GM10847 (cell line): ENCODE measurements around the gene UGGT2.

Experiments
- POLR2A ChIP-seq: IDR thresholded peaks from 2 replicates; pipeline ENCODE4 v1.6.1; 2011; ENCODE audit not compliant: insufficient read length; ENCODE audit errors: extremely low read depth

The UGGT2 gene

DNA sequence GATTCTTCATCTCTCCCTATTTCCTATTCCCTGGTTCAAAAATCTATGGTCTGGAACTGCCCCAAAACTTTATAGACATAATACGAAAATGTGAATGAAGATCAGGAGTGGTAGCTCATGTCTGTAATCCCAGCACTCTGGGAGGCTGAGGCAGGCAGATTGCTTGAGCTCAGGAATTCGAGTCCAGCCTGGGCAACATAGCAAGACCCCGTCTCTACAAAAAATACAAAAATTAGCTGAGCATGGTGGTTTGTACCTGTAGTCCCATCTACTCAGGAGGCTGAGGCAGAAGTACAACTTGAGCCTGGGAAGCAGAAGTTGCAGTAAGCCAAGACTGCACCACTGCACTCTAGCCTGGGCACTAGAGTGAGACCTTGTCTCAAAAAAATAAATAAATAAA lies 35.1 kb downstream of the UGGT2 start:
- no peak for TF ChIP-seq POLR2A

DNA sequence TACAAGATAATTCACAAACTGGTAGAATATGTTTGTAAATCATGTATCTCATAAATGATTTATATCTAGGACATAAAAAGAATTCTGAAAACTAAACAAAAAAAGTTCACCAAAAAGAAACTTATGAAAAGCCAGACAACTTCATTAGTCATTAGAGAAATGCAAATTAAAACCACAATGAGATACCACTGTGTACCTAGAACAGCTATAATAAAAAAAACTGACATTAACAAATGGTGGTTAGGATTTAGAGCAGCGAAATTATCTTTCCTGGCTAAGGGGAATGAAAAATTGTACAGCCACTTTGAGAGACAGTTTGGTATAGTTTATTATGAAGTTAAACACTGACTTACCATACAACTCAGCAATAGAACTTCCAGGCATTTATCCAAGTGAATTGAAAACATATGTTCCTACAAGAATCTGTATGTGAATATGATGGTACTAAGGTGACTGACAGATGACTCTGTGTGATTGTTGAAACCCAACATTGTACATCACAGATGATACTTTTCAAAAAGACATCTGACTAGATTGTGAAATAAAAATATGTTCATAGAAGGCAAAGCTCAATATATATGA lies 41.8 kb downstream of the UGGT2 start:
- TF ChIP-seq POLR2A = no peak

DNA sequence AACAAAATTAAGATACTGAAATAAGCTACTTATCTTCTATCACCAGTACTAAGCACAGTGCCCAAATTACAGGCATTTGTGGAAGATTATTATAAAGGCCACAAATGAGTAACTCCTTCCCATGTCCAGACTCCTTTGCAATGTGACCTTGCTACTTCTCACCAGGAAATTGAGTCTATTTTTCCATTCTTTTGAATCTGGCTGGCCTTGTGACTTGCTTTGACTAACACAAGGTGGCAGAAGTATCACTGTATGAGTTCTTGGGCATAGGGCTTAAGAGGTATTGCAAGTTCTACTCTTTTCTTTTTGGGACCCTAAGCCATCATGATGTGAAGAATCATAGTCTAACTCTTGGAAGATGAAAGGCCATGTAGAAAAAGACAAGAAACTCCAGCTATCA lies 49.9 kb downstream of the UGGT2 start:
- no peak for TF ChIP-seq POLR2A

DNA sequence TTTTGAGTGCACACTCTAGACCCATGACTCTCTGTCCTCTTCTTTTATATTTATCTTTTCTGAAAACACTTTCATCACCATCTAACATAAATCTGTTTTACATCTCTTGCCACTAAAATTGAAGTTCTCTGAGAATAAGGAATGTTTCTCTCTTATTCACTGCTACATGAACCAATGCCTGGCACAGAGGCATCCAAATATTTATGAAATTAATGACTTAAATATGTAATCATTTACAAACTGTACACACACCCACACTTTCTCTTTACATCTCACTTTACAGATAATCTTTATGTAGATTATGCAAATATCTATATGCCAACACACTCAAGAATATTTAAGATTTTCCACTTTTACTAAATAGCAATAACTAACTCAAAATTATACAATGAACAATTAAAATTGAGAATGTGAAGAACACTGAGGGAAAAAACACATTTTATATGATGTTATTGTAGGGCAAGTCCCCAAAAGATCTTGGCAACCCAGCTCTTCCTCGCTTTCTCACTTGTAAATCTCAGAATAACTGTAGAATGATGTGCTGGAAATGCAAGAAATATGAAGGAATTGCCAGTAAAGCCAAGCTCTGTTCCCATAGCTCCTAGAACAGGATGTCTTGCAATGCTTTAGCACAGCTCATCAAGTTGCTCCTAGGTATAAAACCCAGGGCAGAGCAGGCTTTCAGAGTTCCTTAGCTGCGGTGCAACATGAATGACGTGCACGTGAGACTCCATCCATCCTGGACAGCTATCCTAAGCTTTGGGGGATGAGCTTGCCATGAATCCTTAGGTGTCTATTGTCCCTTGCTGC lies 50.7 kb downstream of the UGGT2 start:
- TF ChIP-seq POLR2A = no peak

DNA sequence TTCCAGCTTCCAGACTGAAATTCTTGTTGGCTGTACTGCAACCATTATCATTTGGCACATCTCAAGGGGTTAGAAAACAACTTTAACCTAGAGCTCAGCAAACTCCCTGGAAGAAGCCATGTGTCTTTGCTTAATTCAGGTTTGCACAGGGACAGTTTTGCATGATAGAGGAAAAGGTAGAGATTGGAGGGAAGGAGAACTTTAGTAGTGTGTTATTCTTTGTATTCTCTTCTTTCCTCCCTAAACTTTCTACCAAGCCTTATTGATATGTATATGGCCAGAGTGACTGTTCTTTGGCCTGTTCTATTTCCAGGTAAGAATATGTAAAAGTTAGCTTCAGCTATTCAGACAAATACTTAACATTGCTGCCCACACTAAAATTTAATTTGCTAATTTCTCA lies 53.1 kb downstream of the UGGT2 start:
- TF ChIP-seq POLR2A = no peak

DNA sequence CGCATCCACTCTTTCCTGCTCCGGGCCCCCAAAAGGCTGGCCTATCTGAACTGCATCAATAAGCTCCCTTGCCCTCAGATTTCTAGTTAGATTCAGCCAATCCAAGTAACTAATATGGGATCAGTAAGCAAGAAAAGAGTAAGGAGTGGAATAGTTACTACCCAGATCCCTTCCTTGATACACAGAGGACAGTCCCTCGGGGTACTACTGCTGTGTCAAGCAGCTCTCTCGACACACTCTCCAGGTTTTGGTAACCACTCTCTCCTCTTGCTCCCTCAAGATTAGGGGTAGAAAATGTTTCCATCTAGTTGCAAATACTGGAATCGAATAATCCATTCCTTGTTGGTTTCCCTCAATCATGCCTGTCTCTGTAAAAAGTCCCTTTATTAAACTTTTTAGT lies 65.4 kb downstream of the UGGT2 start:
- TF ChIP-seq POLR2A = no peak

DNA sequence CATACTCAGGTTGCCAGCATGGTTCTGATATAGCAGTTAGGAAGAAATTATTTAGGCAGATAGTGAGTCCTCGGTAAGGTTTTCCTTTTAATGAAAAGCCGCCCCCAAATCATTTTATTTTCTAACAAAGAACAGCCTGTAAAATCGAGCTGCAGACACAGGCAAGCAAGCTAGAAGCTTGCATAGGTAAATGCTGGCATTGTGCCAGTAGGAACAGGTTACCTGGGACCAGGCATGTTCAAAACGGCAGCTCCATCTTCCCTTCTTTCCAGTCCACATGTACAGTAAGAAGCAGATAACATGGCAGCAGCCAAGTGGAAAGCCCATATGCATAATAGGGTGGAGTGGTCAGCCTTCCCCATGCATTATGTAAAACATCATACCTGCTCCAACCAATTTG lies 71.1 kb downstream of the UGGT2 start:
- no peak for TF ChIP-seq POLR2A

DNA sequence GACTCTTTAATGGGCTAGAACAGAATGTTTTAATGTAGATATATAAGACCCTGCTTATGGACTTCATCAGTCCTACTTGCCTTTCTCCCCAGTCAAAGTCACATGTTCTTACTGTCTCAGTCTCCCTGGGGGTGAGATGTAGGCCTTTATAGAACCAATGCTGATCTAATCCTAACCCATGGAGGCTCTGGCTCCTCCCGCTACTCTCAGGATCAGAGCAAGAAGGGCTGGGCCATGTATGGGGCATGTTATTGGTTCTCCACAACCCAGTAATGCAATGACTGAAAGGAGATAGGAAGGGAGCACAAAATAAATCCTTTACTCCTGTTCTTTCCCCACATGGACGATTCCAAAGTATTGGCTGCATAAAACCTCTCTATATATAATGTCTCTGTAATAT lies 82.3 kb downstream of the UGGT2 start:
- TF ChIP-seq POLR2A = no peak

DNA sequence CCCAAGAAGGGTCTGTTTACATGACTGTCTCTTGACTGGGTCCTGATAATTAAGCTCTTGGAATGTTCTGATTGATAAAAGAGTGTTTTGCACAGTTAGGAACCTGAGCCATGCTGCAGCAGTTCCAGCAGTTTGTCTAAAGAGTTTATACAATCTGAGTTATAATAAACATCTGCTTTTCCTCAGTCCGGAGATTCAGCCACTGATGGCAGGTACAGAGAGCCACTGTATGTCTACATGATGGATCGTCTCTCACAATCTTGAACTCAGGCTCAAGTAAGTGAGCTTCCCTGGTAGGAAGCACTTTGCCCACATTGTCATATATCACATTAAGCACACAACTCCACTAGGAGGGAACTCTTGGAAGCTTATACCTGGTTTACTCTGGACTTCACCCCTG lies 84.3 kb downstream of the UGGT2 start:
- TF ChIP-seq POLR2A = no peak

- TF ChIP-seq POLR2A = no peak
These were observed 95.9 kb downstream of the UGGT2 start for GRCh38 chr13:95957331-95957730.

DNA sequence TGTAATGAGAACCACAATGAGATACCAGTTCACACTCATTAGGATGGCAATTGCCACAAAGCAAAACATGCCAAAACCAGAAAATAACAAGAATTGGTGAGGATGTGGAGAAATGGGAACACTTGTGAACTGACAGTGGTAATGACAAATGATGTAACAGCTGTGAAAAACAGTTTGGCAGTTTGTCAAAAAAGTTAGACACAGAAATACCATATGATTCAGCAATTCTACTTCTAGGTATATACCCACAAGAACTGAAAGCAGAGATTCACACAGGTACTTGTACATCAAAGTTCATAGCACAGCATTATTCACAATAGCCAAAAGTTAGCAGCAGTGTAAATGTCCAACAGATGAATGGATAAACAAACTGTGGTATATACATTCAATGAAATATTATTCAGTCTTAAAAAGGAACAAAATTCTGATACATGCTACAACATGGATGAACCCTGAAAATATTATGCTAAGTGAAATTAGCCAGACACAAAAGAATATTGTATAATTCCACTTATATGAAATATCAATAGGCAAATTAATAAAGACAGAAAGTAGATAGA lies 96.5 kb downstream of the UGGT2 start:
- TF ChIP-seq POLR2A = no peak

DNA sequence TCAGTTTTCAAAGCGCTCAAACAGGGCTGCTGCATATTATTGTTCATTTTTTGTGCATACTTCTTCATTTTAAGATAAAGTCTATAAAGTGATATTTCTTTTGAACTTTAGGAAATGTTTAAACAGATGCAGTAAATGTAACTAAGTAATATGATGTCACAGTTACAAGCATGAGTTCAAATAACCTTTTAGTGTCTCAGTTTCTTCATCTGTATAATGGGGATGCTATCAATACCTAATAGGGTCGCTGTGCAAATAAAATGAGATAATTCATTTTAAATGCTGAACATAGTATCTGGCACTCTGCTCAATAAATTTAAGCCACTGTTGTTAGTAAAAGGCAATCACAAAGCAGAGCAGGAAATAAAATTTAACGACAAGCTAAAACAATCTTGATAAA lies 97.5 kb downstream of the UGGT2 start:
- no peak for TF ChIP-seq POLR2A

- no peak for TF ChIP-seq POLR2A
These were observed 97.9 kb downstream of the UGGT2 start for GRCh38 chr13:95955255-95955654.

- TF ChIP-seq POLR2A = no peak
These were observed 98.9 kb downstream of the UGGT2 start for GRCh38 chr13:95954266-95954665.

GRCh38 chr13:95950103-95950502 lies 103.1 kb downstream of the UGGT2 start:
- TF ChIP-seq POLR2A = no peak

- TF ChIP-seq POLR2A = no peak
These were observed 104.5 kb downstream of the UGGT2 start for GRCh38 chr13:95948656-95949055.
